Pancreas (tissue), 10 donors: ENCODE results near the gene NEK7. TPM values are rescaled to one million over a fixed set of nuclear protein-coding genes. Genes with fewer than 3 reads are reported as not detected.
A peak's percentile ranks its signal among the peaks of the same experiment; 100 is the strongest.

Experiments
- ATAC-seq, 4 donors: fragments of 200-7000 bp; cut with Tn5 transposase; one replicate each; pipeline versions ENCODE4 v1.8.0 to v1.9.1; 2020; ENCODE audit warnings: mild to moderate bottlenecking in 4 of 4, moderate library complexity in 4 of 4
- DNase-seq, 6 donors: peaks; one replicate each; pipeline ENCODE4 v3.0.0-alpha.2; 2020
- FAIRE-seq: peaks from 2 replicates; lab custom pipeline; 2012; peaks lifted over from hg19 to GRCh38; lab: Jason Lieb, UNC
- H3K27ac ChIP-seq, 4 donors: fragments of 200-600 bp; sonication (generic); 1 replicate in 3 of 4; 2 replicates in 1 of 4; pipeline versions ENCODE4 v1.5.0 to v1.8.0; 2020
- H3K27me3 ChIP-seq, 4 donors: fragments of 200-600 bp; one replicate each; pipeline ENCODE4 v1.8.0; 2021
- H3K36me3 ChIP-seq, 3 donors: fragments of 200-600 bp; sonication (generic) in 1 of 3; one replicate each; pipeline versions ENCODE4 v1.5.0 to v1.8.0; 2020 to 2021
- H3K4me1 ChIP-seq, 3 donors: fragments of 200-600 bp; one replicate each; pipeline ENCODE4 v1.8.0; 2021
- H3K4me3 ChIP-seq, 4 donors: fragments of 200-600 bp; sonication (generic) in 2 of 4; one replicate each; pipeline versions ENCODE4 v1.5.0 to v1.8.0; 2020 to 2021
- H3K9me3 ChIP-seq, 4 donors: fragments of 200-600 bp; one replicate each; pipeline ENCODE4 v1.8.0; 2021
- CTCF ChIP-seq, 4 donors: fragments of 200-600 bp; sonication (generic) in 3 of 4; IDR thresholded peaks; one replicate each; pipeline versions ENCODE4 v1.5.0 to v1.8.0; 2021; ENCODE audit warnings: antibody characterized with exemption in 4 of 4
- WGBS, 2 donors: extraction: QIAGEN DNeasy Blood & Tissue Kit; methylation state at CpG; one replicate each; pipeline ENCODE4 v1.1.7; 2013; 5-methylcytosine and 5-hydroxymethylcytosine counted together
- intact Hi-C, 3 donors: fragments of 100-400 bp; cut with DNase I; formaldehyde crosslinking; loops; one replicate each; pipeline versions ENCODE4 v1.11.1 to v1.14.2; 2022
- polyA plus RNA-seq, 2 donors: library from polyadenylated mRNA; stranded (reverse); fragments of 200-250 nt; gene quantifications; one replicate each; pipeline ENCODE4 v1.2.3, GENCODE V29; 2013
- total RNA-seq, 6 donors: library from RNA; stranded (reverse); fragmentation: NEBNext Ultra II Directional in 4 of 6; extraction: Animal tissue kit (Norgen Biotek cat#: 25700) in 4 of 6; gene quantifications; one replicate each; pipeline versions ENCODE4 v1.2.1 to v1.2.4, GENCODE V29; 2021 to 2023
- donor health status: healthy with polysubstance abuse.
- donor health status: DM: no; HTN: no; CAD: no; lungs with moderate emphysema.
- donor health status: DM: no; HTN: no; CAD: no.
- donor health status: control.
- donor health status: control.
- donor health status: Bipolar disorder and iron deficiency.
- donor health status: DM: yes; HTN: yes; CAD: no.
- donor health status: DM: no; HTN: no; CAD: no.
- donor health status: DM: no; HTN: no; CAD: no.
- donor health status: DM: yes; HTN: yes; CAD: no.

The NEK7 gene
- total and polyA plus RNA-seq, 8 donors: 8.0 to 36.3 (median 20.9) TPM

- ATAC-seq (no peak), FAIRE-seq (no peak), DNase-seq (no peak)
- Histone ChIP-seq H3K27ac (no peak overlapping the region), H3K9me3 (no peaks in the 10 kb centered on the region), H3K27me3 (no peaks in the 10 kb centered on the region), H3K36me3 (no peaks in the 10 kb centered on the region), H3K4me3 (no peak overlapping the region), H3K4me1 (no peaks in the 10 kb centered on the region)
- WGBS, 2 donors: 80 to 82% methylated on average over 5 of the region's 5 CpGs
- no peak for TF ChIP-seq CTCF (IDR thresholded peaks at IDR 0.05)
- intact Hi-C loops: no loop called here
Observed at GRCh38 chr1:198352975-198353695, 196.3 kb downstream of the NEK7 start.

- Histone ChIP-seq H3K4me1 (no peaks in the 10 kb centered on the region), H3K9me3 (no peaks in the 10 kb centered on the region), H3K4me3 (no peak overlapping the region), H3K36me3 (no peaks in the 10 kb centered on the region), H3K27me3 (no peaks in the 10 kb centered on the region), H3K27ac (no peak overlapping the region)
- TF ChIP-seq CTCF (IDR thresholded peaks at IDR 0.05): no peak
- FAIRE-seq: no peak
- WGBS, 2 donors: 60 to 76% methylated on average over 2 of the region's 2 CpGs
- intact Hi-C loops: no loop called here
- no peak for DNase-seq
- no peak for ATAC-seq
Observed at GRCh38 chr1:198357937-198358336, 201.1 kb downstream of the NEK7 start.

GRCh38 chr1:198359024-198359653 is 202.3 kb downstream of the NEK7 start:
- WGBS, 2 donors: 19 to 23% methylated on average over 6 of the region's 6 CpGs
- no peak overlapping the region for H3K27ac ChIP-seq
- no peaks in the 10 kb centered on the region for H3K27me3 ChIP-seq
- no peak overlapping the region for H3K4me3 ChIP-seq
- intact Hi-C loops: no loop called here
- ATAC-seq: peak in 1 of 4 donors; percentile 34
- peak in 3 of 4 donors; percentile 9 to 20 (median 17) for TF ChIP-seq CTCF (IDR thresholded peaks at IDR 0.05)
- no peaks in the 10 kb centered on the region for H3K4me1 ChIP-seq
- H3K9me3 ChIP-seq: no peaks in the 10 kb centered on the region
- H3K36me3 ChIP-seq: no peaks in the 10 kb centered on the region
- DNase-seq: no peak
- no peak for FAIRE-seq

DNA sequence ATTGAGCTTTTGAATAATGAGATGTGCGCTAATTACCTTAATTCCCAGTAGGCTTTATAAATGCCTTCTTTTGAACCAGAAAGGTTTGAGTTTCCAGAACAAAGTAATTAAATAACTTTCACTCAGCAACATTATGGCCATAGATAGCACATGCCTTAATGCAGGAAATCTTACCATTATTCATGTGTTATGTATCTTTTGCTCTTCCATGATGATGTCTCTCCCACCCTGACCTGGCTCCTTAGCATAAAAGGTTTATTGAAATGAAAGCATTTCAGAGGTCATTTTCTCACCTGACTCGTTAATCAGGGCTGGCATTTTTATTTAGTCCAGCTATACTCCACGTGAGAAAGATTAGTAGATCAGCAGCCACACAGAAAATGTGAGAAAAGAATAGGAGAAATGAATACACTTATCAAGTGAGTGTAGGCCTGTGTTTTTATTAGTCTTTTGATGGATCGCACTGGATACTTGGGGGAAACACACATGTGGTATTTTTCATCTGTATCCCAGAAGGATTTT is 203.5 kb downstream of the NEK7 start:
- no peaks in the 10 kb centered on the region for H3K36me3 ChIP-seq
- FAIRE-seq (no peak), ATAC-seq (no peak), DNase-seq (no peak)
- no peak overlapping the region for H3K4me3 ChIP-seq
- WGBS, 2 donors: 65 to 71% methylated on average over 4 of the region's 4 CpGs
- H3K27ac ChIP-seq: no peak overlapping the region
- H3K9me3 ChIP-seq: no peaks in the 10 kb centered on the region
- no peak for TF ChIP-seq CTCF (IDR thresholded peaks at IDR 0.05)
- intact Hi-C loops: no loop called here
- H3K4me1 ChIP-seq: peaks cover 0 to 6% (median 0%) of the 10 kb centered on the region in 3 donors
- H3K27me3 ChIP-seq: no peaks in the 10 kb centered on the region
